GM18502 (cell line): ENCODE data around the gene RNF113B.

Source experiments
- ATAC-seq: cut with Tn5 transposase; IDR thresholded peaks from one replicate; pipeline ENCODE4 v1.9.1; 2021; ENCODE audit warnings: mild to moderate bottlenecking; ENCODE audit not compliant: unreplicated experiment, poor library complexity

Gene RNF113B

DNA sequence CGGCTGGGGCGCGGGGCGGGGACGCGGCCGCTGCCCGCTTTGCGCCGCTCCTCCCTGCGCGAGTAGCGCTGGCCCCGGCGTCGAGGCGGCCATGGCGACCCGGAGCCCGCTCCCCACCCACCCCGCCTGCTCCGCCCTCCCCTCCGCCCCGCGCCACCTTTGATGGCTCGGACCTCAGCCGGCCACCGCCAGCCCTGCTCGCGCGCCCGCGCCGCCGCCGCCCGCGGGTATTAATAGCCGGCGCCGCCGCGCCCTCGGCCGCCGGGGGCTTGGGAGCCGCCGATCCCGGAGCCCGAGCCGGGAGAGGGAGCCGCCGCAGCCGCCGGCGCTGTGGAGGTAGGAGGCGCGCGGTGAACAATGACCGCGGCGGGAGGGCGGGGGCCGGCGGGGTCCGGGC, 33.9 kb downstream of the RNF113B start:
- peak; percentile 36 for ATAC-seq

DNA sequence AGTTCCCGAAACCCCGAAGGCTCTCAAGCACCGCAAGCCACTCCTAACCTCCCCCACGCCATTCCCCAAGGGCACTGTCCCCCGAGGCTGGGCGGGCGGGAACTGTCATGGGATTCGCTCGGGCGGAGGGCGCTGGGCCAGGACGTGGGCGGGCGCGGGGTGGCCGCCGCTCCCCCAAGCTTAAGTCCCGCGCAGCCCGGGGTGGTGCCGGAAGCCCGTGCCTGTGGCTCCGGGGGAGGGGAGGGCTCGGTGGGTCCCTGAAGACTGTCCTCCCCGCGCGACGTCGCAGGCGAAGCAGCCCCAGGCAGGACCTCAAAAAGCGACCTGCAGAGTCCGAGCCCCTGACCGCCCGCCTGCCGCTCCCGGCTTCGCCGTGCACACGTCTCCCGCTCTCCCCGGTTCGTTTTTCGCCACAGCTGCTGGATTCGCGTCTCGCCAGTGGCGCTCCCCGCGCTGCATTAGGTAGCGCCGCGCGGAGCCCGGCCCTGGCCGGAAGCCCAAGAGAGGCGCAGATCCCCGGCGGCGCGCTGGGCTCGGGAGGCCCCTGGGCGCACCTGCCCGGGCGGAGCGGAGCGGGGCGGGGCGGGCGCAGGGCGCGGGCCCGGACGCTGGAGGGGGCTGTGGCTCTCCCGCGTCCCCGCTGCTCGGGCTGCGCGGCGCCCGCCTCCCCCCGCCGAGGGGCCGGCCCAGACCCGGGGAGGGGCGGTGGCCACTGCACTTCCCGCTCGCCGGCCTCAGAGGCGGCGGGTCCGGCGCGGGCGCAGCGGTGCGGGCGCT, 34.5 kb downstream of the RNF113B start, which contains the start of gene FARP1:
Gene FARP1 (plus strand): TSS at position 715 of the 777 bp plus-strand sequence. CDS start 70,149 bp downstream, outside the sequence.
- peak; percentile 83 for ATAC-seq

DNA sequence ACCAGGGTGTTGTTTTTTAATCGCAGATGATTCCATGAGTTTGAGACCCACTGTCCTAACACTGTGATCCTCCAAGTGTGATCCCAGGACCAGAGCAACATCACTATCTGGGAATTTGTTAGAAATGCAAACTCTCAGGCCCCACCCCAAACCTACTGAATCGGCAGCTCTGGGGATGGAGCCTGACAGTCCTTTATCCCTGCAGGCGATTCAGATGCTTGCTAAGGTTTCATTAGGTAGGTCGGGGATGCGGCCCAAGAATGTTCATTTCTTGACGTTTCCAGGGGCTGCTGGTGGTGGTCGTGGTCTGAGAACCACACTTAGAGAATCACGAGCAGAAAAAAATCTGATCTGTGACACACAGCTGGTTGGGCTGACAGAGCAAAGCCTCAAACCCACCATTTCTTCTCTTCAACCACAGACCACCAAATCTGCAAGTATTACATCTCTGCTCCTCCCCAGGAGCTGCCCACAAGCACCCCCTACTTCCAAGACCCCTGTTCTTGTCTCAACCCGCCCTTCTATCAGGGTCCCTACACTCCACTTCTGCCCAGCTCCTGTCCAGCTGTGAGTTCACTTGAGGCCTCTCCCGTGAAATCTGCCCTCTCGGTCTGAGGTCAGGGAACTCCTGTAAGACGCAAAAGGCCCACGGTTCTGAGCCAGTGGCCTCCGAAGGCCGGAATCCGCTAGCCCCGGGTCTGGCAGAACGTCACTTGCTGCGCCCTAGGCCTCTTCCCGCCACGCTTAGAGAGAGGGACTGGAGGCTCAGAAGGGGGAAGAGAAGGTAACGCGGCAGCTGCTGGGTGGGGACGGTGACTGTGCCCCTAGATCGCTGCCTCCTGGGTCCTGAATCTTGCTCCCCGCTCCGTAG, 35.3 kb downstream of the RNF113B start:
- no peak for ATAC-seq

DNA sequence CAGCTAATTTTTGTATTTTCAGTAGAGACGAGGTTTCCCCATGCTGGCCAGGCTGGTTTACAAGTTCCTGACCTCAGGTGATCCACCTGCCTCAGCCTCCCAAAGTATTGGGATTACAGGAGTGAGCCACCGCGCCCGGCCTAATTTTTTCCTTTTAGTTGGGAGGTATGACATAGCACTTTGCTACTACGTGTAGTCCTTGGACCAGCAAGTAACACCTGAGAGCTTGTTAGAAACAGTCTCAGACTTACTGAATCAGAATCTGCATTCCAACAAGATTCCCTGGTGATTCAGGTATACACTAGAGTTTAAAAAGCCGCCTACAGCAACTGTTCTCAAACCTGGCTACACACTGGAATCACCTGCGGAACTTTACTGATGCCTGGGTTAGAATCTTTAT, 36.0 kb downstream of the RNF113B start:
- no peak for ATAC-seq

DNA sequence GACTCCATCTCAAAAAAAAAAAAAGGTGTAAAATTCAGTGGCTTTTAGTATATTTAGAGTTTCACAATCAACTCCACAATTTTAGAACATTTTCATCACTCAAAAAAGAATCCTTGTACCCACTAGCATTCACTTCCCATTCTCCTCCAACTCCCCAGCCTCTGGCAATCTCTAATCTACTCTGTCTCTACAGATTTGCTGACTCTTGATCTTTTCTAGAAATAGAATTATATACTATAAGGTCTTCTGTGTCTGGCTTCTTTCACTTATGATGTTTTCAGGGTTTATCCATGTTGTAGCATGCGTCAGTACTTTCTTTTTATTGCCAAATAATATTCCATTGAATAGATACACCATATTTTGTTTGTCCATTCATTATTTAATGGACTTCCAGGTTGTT, 42.2 kb downstream of the RNF113B start:
- no peak for ATAC-seq

DNA sequence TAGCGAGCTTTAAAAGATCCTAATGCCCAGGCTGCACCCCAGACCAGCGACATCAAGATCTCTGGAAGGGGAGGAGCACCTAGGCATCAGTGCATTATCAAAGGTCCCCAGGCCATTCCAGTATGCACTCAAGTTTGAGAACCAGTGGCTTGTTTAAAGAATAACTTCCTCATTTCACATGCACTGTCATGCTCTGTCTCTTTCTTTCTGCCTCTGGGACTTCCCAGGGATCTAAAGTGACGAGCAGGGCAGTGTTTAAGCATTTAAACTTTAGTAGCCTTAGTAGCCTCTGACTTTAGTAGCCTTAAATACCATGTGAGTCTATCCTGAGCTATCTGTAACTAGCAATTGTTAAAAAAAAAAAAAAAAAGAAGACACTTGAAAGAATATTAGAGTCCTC, 43.1 kb downstream of the RNF113B start:
- ATAC-seq = peak; percentile 89

DNA sequence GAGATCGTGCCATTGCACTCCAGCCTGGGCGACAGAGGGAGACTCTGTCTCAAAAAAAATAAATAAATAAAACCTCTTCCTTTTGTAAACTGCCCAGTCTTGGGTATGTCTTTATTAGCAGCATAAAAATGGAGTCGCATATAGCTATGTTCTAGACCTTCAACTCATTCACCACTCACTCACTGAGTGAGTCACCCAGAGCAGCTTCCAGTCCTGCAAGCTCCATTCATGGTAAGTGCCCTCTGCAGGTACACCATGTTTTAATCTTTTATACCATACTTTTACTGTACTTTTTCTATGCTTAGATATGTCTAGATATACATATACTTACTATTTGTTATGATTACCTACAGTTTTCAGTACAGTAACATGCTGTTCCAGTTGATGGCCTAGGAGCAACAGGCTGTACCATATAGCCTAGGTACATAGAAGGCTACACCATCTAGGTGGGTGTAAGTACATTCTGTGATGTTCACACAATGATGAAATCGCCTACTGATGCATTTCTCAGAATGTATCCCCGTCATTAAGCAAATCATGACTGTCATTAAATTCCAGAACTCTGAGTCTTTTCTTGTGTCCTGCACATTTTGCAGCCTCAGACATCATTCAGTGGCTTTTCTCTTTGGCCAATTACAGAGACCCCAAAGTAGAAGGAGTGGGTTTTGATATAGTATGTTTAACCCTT, 47.9 kb downstream of the RNF113B start:
- no peak for ATAC-seq
